ENCODE data around the gene LRP8. TPM values are rescaled to one million over a fixed set of nuclear protein-coding genes. Genes with fewer than 3 reads are reported as not detected.

Gene LRP8
- total and polyA plus RNA-seq, 2 donors (not counting 1 experiment from before 2014, with no cell fraction given) = 7.8 to 9.4 TPM

GRCh38 chr1:53238197-53239155, 89.4 kb downstream of the LRP8 start, which contains the start of gene MAGOH:
Gene MAGOH (minus strand): TSS chr1:53238518. CDS start chr1:53238448, 70 bp downstream.
- ChIA-PET POLR2A (interaction anchor here (1.5 kb wide), 1 partner anchor 18 kb away, joined by 4 read pairs; the partner anchor contains the start of gene CZIB), CTCF (interaction anchor here (0.7 to 1.5 kb wide), 4 partner anchors 40 to 155 kb away, joined by 3 to 4 read pairs (median 4); no protein-coding TSS in a partner anchor)
- peaks cover 0 to 26% of the 10 kb centered on the region in 2 experiments for H3K36me3 ChIP-seq (replicated peaks in 1 of 2; ENCODE audit: control extremely low read depth in 1 of 2, control insufficient read depth in 1 of 2, extremely low read depth in 1 of 2, insufficient read depth in 2 of 2, low read length in 1 of 2)
- intact Hi-C loops (cut with micrococcal nuclease) = loop anchor here (1.0 to 2.0 kb wide), 4 partner anchors 18 to 1182 kb away; partner anchors contain the start of genes BTF3L4, CPT2 and CZIB
- H3K9me3 Mint-ChIP-seq (ENCODE audit: insufficient read depth) = no peaks in the 10 kb centered on the region
- peak within 1 kb of the TSS; percentile 99 for H3K4me3 Mint-ChIP-seq
- peak within 1 kb of the TSS; percentile 93 for H3K4me2 ChIP-seq (replicated peaks; ENCODE audit: low read depth, low read length, poor library complexity, severe bottlenecking)
- peak within 1 kb of the TSS; percentile 70 to 89 for H3K27ac ChIP-seq (ENCODE audit: low read length in 2 of 2)
- H3K27me3 Mint-ChIP-seq = no peaks in the 10 kb centered on the region
- H2AFZ ChIP-seq (ENCODE audit: insufficient read depth, low read depth, low read length, poor library complexity, severe bottlenecking) = peak within 1 kb of the TSS; percentile 86
- no peaks in the 10 kb centered on the region for H3K27me3 ChIP-seq (replicated peaks in 1 of 4; ENCODE audit: control extremely low read depth in 1 of 4, control insufficient read depth in 3 of 4, insufficient read depth in 4 of 4, low read length in 3 of 4)
- peaks cover 39% of the 10 kb centered on the region for H3K79me2 ChIP-seq (ENCODE audit: control insufficient read depth, insufficient read depth, low read length)
- TF ChIP-seq EZH2 (IDR thresholded peaks at IDR 0.05; ENCODE audit: borderline replicate concordance, insufficient read depth, low read depth, low read length, poor library complexity, severe bottlenecking) (no peak), CTCF (IDR thresholded peaks at IDR 0.05) (no peak)
- peak within 1 kb of the TSS; percentile 94 to 98 (median 98) for H3K4me3 ChIP-seq (ENCODE audit: control extremely low read depth in 1 of 5, extremely low read depth in 1 of 5, insufficient read depth in 1 of 5, low read depth in 2 of 5, low read length in 4 of 5)
- WGBS (ENCODE audit: insufficient coverage) = 5% methylated on average over 59 of the region's 64 CpGs
- peak within 1 kb of the TSS; percentile 96 for H3K27ac Mint-ChIP-seq
- peaks cover 18 to 26% of the 10 kb centered on the region in 2 donors for H3K4me1 ChIP-seq (ENCODE audit: control insufficient read depth in 2 of 2, insufficient read depth in 2 of 2, low read length in 2 of 2)
- H4K20me1 ChIP-seq (ENCODE audit: control insufficient read depth, insufficient read depth, low read length, poor library complexity, severe bottlenecking) = peaks cover 11% of the 10 kb centered on the region
- peaks cover 29% of the 10 kb centered on the region for H3K4me1 Mint-ChIP-seq
- peak within 1 kb of the TSS; percentile 98 for H3K9ac ChIP-seq (ENCODE audit: low read length)
- DNase-seq (peak; percentile 95), ATAC-seq (ENCODE audit: low read depth) (peak; percentile 99)
- peaks cover 0 to 4% (median 0%) of the 10 kb centered on the region in 3 donors for H3K9me3 ChIP-seq (ENCODE audit: control extremely low read depth in 1 of 3, control insufficient read depth in 2 of 3, insufficient read depth in 1 of 3, low read length in 2 of 3)

Measured in B cell (primary cell).